NCI-H2171 (cell line): ENCODE data around the gene HDGFL2.
A peak's percentile ranks its signal among the peaks of the same experiment; 100 is the strongest.

Experiments
- DNase-seq: peaks from one replicate; lab custom pipeline; 2025; lab: John Stamatoyannopoulos, UW

HDGFL2 gene

GRCh38 chr19:4472174-4472974 lies at the start of gene HDGFL2:
Gene HDGFL2, plus strand, starts transcription at chr19:4472297. Its CDS starts 54 bp downstream, at chr19:4472351.
- no peak for DNase-seq

- no peak for DNase-seq
Observed at GRCh38 chr19:4423416-4424126, 48.5 kb upstream of the HDGFL2 start.

- DNase-seq = peak; percentile 79
Observed at GRCh38 chr19:4425537-4425936, 46.6 kb upstream of the HDGFL2 start.

GRCh38 chr19:4428326-4428975 lies 43.6 kb upstream of the HDGFL2 start:
- no peak for DNase-seq

- DNase-seq = no peak
Observed at GRCh38 chr19:4429256-4429655, 42.8 kb upstream of the HDGFL2 start.

- no peak for DNase-seq
Observed at GRCh38 chr19:4429771-4430171, 42.3 kb upstream of the HDGFL2 start.

GRCh38 chr19:4430760-4431159 lies 41.3 kb upstream of the HDGFL2 start:
- no peak for DNase-seq

- no peak for DNase-seq
Observed at GRCh38 chr19:4431296-4431695, 40.8 kb upstream of the HDGFL2 start.

- no peak for DNase-seq
Observed at GRCh38 chr19:4431808-4432674, 40.1 kb upstream of the HDGFL2 start.

GRCh38 chr19:4432918-4433506 lies 39.1 kb upstream of the HDGFL2 start:
- DNase-seq = no peak

GRCh38 chr19:4434391-4434790 lies 37.7 kb upstream of the HDGFL2 start:
- DNase-seq = no peak

GRCh38 chr19:4436231-4436630 lies 35.9 kb upstream of the HDGFL2 start:
- no peak for DNase-seq

GRCh38 chr19:4437103-4437502 lies 35.0 kb upstream of the HDGFL2 start:
- no peak for DNase-seq

- DNase-seq = no peak
Observed at GRCh38 chr19:4439243-4439642, 32.9 kb upstream of the HDGFL2 start.

GRCh38 chr19:4441994-4442818 lies 29.9 kb upstream of the HDGFL2 start:
- no peak for DNase-seq

- no peak for DNase-seq
Observed at GRCh38 chr19:4442819-4443146, 29.3 kb upstream of the HDGFL2 start.

- DNase-seq = no peak
Observed at GRCh38 chr19:4443188-4443587, 28.9 kb upstream of the HDGFL2 start.

- DNase-seq = no peak
Observed at GRCh38 chr19:4443966-4444764, 27.9 kb upstream of the HDGFL2 start.

GRCh38 chr19:4444765-4445741 lies 27.0 kb upstream of the HDGFL2 start:
- DNase-seq = no peak
